HCT116 (cell line): ENCODE results near the gene CYP11A1.

Source experiments
- CEBPB ChIP-seq: IDR thresholded peaks from 2 replicates; pipeline ENCODE4 v1.6.1; 2012; ENCODE audit warnings: low read depth
- CTCF ChIP-seq, 3 experiments: fragments of 200-600 bp in 1 of 3; sonication (generic) in 1 of 3; IDR thresholded peaks in 2 of 3; conservative IDR thresholded peaks in 1 of 3; 2 replicates each; pipeline ENCODE4 v1.5.1; 2012 to 2017; ENCODE audit warnings: low read depth in 2 of 3, low read length in 2 of 3, antibody characterized with exemption in 1 of 3, borderline replicate concordance in 1 of 3, control low read depth in 1 of 3, mild to moderate bottlenecking in 1 of 3, mixed read lengths in 1 of 3, mixed run types in 1 of 3, moderate library complexity in 1 of 3; ENCODE audit not compliant: insufficient read depth in 1 of 3
- EZH2phosphoT487 ChIP-seq: fragments of 200-600 bp; IDR thresholded peaks from 2 replicates; pipeline ENCODE4 v1.6.1; 2018; ENCODE audit warnings: antibody characterized with exemption, borderline replicate concordance
- POLR2A ChIP-seq: IDR thresholded peaks from 2 replicates; pipeline ENCODE4 v1.7.0; 2011; ENCODE audit warnings: borderline replicate concordance; ENCODE audit not compliant: insufficient read depth, insufficient read length; ENCODE audit errors: extremely low read depth
- POLR2AphosphoS5 ChIP-seq: IDR thresholded peaks from 2 replicates; pipeline ENCODE4 v1.6.1; 2011; ENCODE audit warnings: mild to moderate bottlenecking, low read depth, low read length, moderate library complexity
- RAD21 ChIP-seq: IDR thresholded peaks from 2 replicates; pipeline ENCODE4 v1.6.1; 2012; ENCODE audit warnings: low read depth, mild to moderate bottlenecking
- SIN3A ChIP-seq: IDR thresholded peaks from 2 replicates; pipeline ENCODE4 v1.6.1; 2012; ENCODE audit warnings: low read depth
- SRF ChIP-seq: IDR thresholded peaks from 2 replicates; pipeline ENCODE4 v1.6.1; 2012; ENCODE audit warnings: low read depth
- TF ChIP-seq, protein P1 (sequence below): IDR thresholded peaks from 2 replicates; pipeline ENCODE4 v1.6.1; 2012

GRCh38 chr15:74417225-74417624, 49.8 kb upstream of the CYP11A1 start:
- TF ChIP-seq POLR2A (no peak), RAD21 (no peak), CTCF (IDR thresholded peaks at IDR 0.05 in 2 of 3, conservative IDR thresholded peaks at IDR 0.05 in 1 of 3; ENCODE audit: borderline replicate concordance in 1 of 3, insufficient read depth in 1 of 3, low read depth in 2 of 3, low read length in 2 of 3) (no peak), CEBPB (no peak), SRF (no peak), EZH2phosphoT487 (no peak), POLR2AphosphoS5 (no peak), SIN3A (no peak)
- TF ChIP-seq, protein P1, sequence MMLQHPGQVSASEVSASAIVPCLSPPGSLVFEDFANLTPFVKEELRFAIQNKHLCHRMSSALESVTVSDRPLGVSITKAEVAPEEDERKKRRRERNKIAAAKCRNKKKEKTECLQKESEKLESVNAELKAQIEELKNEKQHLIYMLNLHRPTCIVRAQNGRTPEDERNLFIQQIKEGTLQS: no peak
